ENCODE data around the gene RAB12. TPM values are rescaled to one million over a fixed set of nuclear protein-coding genes. Genes with fewer than 3 reads are reported as not detected.

Gene RAB12
- total RNA-seq, 2 donors from 2014 or later = 22.0 to 27.0 TPM

- WGBS, 2 experiments (ENCODE audit: insufficient coverage in 1 of 2, insufficient read length in 1 of 2) = 88 to 100% methylated on average over 2 to 3 of the region's 3 CpGs
- Histone ChIP-seq H3K4me3 (ENCODE audit: low read length) (no peak overlapping the region), H3K27ac (ENCODE audit: low read depth, low read length) (no peak overlapping the region), H3K4me1 (ENCODE audit: control insufficient read depth, insufficient read depth, low read length) (peaks cover 4% of the 10 kb centered on the region), H3K9ac (ENCODE audit: extremely low read depth, low read length, poor library complexity, severe bottlenecking) (no peak overlapping the region), H3K36me3 (ENCODE audit: control insufficient read depth, insufficient read depth, low read length) (no peaks in the 10 kb centered on the region), H3K27me3 (ENCODE audit: control insufficient read depth, insufficient read depth, low read length, poor library complexity, severe bottlenecking) (no peaks in the 10 kb centered on the region), H3K9me3 (ENCODE audit: control insufficient read depth, low read length) (no peaks in the 10 kb centered on the region)
- Mint-ChIP-seq H3K27me3 (ENCODE audit: insufficient read depth) (peaks cover 9% of the 10 kb centered on the region), H3K4me1 (peaks cover 9% of the 10 kb centered on the region), H3K4me3 (no peak overlapping the region), H3K27ac (no peak overlapping the region), H3K9me3 (no peaks in the 10 kb centered on the region), H3K36me3 (ENCODE audit: low read depth) (no peaks in the 10 kb centered on the region)
- no peak for DNase-seq
- no peak for TF ChIP-seq CTCF (conservative IDR thresholded peaks at IDR 0.05)
These were observed 58.6 kb downstream of the RAB12 start for GRCh38 chr18:8667846-8668245.

GRCh38 chr18:8668381-8668780, 59.1 kb downstream of the RAB12 start:
- Mint-ChIP-seq H3K27ac (no peak overlapping the region), H3K4me3 (no peak overlapping the region), H3K4me1 (peaks cover 3% of the 10 kb centered on the region), H3K36me3 (ENCODE audit: low read depth) (no peaks in the 10 kb centered on the region), H3K27me3 (ENCODE audit: insufficient read depth) (peaks cover 8% of the 10 kb centered on the region), H3K9me3 (peaks cover under 1% of the 10 kb centered on the region)
- no peak for DNase-seq
- Histone ChIP-seq H3K4me3 (ENCODE audit: low read length) (no peak overlapping the region), H3K27me3 (ENCODE audit: control insufficient read depth, insufficient read depth, low read length, poor library complexity, severe bottlenecking) (no peaks in the 10 kb centered on the region), H3K9me3 (ENCODE audit: control insufficient read depth, low read length) (peaks cover under 1% of the 10 kb centered on the region), H3K36me3 (ENCODE audit: control insufficient read depth, insufficient read depth, low read length) (no peaks in the 10 kb centered on the region), H3K4me1 (ENCODE audit: control insufficient read depth, insufficient read depth, low read length) (no peaks in the 10 kb centered on the region), H3K27ac (ENCODE audit: low read depth, low read length) (no peak overlapping the region), H3K9ac (ENCODE audit: extremely low read depth, low read length, poor library complexity, severe bottlenecking) (no peak overlapping the region)
- TF ChIP-seq CTCF (conservative IDR thresholded peaks at IDR 0.05) = no peak

DNA sequence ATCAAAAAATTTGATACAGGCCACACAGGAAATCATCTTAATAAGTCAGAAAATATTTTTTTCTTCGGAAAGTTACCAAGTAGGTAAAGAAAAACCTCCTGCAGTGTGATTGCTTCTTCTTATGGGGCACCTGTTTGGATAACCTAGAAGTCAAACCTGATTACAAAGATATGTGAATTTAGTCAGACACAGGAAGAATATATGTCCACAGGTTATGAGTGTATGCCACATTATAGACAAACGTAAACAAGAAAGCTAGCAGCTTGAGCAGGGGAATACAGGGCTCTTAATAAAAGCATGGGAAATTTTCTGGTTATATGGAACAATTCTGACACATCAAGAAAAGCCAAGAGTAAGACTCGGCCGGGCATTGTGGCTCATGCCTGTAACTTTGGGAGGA, 60.3 kb downstream of the RAB12 start:
- TF ChIP-seq CTCF (conservative IDR thresholded peaks at IDR 0.05) = no peak
- Histone ChIP-seq H3K36me3 (ENCODE audit: control insufficient read depth, insufficient read depth, low read length) (no peaks in the 10 kb centered on the region), H3K27ac (ENCODE audit: low read depth, low read length) (no peak overlapping the region), H3K9me3 (ENCODE audit: control insufficient read depth, low read length) (peaks cover 10% of the 10 kb centered on the region), H3K4me1 (ENCODE audit: control insufficient read depth, insufficient read depth, low read length) (no peaks in the 10 kb centered on the region), H3K27me3 (ENCODE audit: control insufficient read depth, insufficient read depth, low read length, poor library complexity, severe bottlenecking) (no peaks in the 10 kb centered on the region), H3K4me3 (ENCODE audit: low read length) (no peak overlapping the region), H3K9ac (ENCODE audit: extremely low read depth, low read length, poor library complexity, severe bottlenecking) (no peak overlapping the region)
- peaks cover 5% of the 10 kb centered on the region for H3K27me3 Mint-ChIP-seq (ENCODE audit: insufficient read depth)
- no peak overlapping the region for H3K27ac Mint-ChIP-seq
- no peaks in the 10 kb centered on the region for H3K36me3 Mint-ChIP-seq (ENCODE audit: low read depth)
- no peaks in the 10 kb centered on the region for H3K4me1 Mint-ChIP-seq
- 77 to 80% methylated on average over 3 to 4 of the region's 4 CpGs for WGBS, 2 experiments (ENCODE audit: insufficient coverage in 1 of 2, insufficient read length in 1 of 2)
- DNase-seq = no peak
- H3K4me3 Mint-ChIP-seq = no peak overlapping the region
- H3K9me3 Mint-ChIP-seq = peaks cover 7% of the 10 kb centered on the region

All from endodermal cell (in vitro differentiated cells).